Transverse colon (tissue), 4 donors: ENCODE measurements around the gene MCUR1.

Source experiments
- POLR2AphosphoS5 ChIP-seq, 3 donors: sonication (generic); formaldehyde crosslinking; IDR thresholded peaks; one replicate each; pipeline ENCODE4 v1.6.1; 2016; ENCODE audit warnings: antibody characterized with exemption in 3 of 3
- TF ChIP-seq, protein P1 (sequence below), 5 experiments: fragments of 200-600 bp in 3 of 5; fragments of 450-650 bp in 2 of 5; sonication (generic) in 3 of 5; IDR thresholded peaks; 1 replicate in 2 of 5; 2 replicates in 3 of 5; pipeline ENCODE4 v1.5.1; 2016 to 2017; ENCODE audit warnings: antibody characterized with exemption in 5 of 5, inconsistent platforms in 3 of 5, mild to moderate bottlenecking in 2 of 5, moderate library complexity in 1 of 5

DNA sequence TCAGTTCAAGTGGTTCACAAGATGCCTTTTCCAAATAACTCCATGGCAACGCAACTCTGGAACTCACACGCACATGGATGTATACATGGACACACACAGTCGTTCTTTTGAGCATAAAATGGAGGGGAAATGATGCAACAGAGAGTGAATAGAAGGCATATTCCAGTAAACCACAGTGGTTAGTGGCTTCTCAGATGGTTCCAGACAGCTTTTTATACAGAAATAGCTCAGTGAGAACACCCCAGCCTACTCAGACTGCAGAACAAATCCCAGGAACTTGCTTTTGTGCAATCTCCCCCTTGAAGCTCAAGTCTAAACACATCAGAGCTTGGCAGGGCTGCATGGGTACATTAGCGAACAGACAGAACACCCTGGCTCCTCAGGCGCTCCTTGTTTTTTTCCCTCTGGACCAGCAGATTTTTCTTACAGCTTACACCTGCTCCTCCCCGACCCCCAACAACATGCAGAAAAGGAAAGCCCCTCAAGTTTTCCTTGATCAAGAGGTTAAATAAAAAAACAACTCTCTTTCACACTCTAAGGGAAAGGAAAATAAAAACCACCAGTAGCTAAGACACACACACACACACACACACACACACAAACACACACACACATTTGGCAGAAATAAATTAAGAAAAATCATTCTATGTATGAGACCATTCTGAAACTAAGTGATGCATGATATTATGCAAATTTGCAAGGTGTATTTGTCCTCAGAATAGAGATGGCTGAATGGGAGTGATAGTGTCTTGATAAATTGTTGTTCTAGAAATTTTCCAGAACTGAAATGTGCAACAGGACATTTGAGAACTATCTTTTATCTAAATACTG is 51.5 kb downstream of the MCUR1 start:
- TF ChIP-seq, protein P1, sequence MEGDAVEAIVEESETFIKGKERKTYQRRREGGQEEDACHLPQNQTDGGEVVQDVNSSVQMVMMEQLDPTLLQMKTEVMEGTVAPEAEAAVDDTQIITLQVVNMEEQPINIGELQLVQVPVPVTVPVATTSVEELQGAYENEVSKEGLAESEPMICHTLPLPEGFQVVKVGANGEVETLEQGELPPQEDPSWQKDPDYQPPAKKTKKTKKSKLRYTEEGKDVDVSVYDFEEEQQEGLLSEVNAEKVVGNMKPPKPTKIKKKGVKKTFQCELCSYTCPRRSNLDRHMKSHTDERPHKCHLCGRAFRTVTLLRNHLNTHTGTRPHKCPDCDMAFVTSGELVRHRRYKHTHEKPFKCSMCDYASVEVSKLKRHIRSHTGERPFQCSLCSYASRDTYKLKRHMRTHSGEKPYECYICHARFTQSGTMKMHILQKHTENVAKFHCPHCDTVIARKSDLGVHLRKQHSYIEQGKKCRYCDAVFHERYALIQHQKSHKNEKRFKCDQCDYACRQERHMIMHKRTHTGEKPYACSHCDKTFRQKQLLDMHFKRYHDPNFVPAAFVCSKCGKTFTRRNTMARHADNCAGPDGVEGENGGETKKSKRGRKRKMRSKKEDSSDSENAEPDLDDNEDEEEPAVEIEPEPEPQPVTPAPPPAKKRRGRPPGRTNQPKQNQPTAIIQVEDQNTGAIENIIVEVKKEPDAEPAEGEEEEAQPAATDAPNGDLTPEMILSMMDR (IDR thresholded peaks at IDR 0.05): no peak
- TF ChIP-seq POLR2AphosphoS5 (IDR thresholded peaks at IDR 0.05): peak; percentile 49 to 51 (median 49)
